Loucy (cell line): Measurements from ENCODE around the gene SCAMP2.

Experiments used
- CTCF ChIP-seq: fragments of 200-600 bp; sonication (generic); conservative IDR thresholded peaks from 2 replicates; pipeline ENCODE4 v1.5.1; 2014; ENCODE audit warnings: mild to moderate bottlenecking, antibody characterized with exemption, low read length
- EZH2phosphoT487 ChIP-seq: fragments of 200-600 bp; IDR thresholded peaks from 2 replicates; pipeline ENCODE4 v1.6.1; 2018; ENCODE audit warnings: antibody characterized with exemption, mild to moderate bottlenecking, moderate library complexity, borderline replicate concordance

GRCh38 chr15:74838746-74839525 is 34.2 kb downstream of the SCAMP2 start:
- TF ChIP-seq CTCF (no peak), EZH2phosphoT487 (no peak)
